GM18508 (cell line): ENCODE measurements around the gene BPGM.
"Not testable (repeated sequence)": the region's sequence is repeated elsewhere in the genome, so short reads cannot be mapped to it uniquely, and the experiment has no call there.

Source experiments
- ATAC-seq: cut with Tn5 transposase; IDR thresholded peaks from one replicate; pipeline ENCODE4 v1.9.1; 2021; ENCODE audit warnings: moderate number of reproducible peaks; ENCODE audit not compliant: insufficient read depth, unreplicated experiment

The BPGM gene

DNA sequence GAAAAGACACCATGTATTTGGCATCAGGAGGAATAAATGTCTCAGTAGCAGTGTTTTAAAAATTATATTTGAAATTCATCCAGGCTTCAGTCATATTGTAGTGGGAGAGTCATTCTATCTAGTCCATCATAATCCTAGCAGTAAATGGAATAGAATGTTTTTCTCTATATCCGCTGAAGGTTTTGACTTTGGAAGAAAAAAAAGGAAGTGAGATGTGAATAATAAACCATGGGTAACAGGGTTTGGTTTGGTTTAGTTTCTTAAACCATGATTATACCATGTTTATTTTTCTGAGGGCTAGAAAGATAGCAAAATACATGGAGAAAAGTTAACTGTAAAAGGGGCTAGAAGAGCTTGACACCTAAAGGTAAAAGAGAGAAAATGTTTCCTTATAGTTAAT is 16.4 kb upstream of the BPGM start:
- no peak for ATAC-seq

GRCh38 chr7:134630893-134631292 is 15.8 kb upstream of the BPGM start:
- no peak for ATAC-seq

DNA sequence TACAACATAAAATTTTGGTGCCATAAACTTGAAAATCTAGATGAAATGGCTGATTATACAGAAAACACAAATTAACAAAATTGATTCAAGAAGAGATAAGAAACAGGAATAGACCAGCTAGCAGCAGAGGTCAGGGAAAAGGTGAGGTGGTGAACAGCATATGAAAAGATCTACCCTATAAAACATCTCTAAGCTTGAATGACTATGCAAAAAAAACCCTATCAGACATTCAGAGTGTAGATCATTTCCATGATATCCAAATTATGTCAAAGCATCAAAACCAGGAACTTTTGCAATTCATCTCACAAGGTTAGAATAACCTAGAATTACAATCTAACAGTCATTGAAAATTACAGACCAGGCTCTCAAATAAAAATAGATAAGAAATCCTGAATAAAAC is 14.6 kb upstream of the BPGM start:
- ATAC-seq: no peak

DNA sequence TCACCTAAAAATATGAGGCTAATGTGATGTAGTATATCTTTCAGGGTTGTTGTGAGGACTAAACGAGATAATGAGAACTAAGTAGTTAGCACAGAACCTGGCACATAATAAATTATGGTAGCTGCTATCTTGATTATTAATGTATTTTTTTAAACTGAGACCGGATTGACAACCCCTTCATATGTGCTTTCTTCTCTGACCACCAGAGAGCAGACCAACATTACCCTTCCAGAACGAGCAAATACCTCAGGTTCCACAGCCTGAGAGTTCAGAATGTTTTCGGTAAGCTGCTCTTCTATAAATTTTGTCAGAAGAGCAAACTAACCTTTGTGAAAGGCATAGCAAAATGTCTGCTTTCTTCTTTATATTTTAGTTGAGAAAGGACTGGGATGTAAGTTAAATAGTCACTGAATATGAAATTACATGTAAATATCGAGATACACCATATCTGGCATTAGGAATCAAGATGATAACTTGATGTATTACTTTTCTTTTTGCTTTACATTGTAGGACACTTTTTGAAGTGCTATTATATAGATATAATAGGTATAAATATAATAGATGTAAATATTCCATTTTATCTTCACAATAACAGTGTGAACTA is 13.6 kb upstream of the BPGM start:
- no peak for ATAC-seq

DNA sequence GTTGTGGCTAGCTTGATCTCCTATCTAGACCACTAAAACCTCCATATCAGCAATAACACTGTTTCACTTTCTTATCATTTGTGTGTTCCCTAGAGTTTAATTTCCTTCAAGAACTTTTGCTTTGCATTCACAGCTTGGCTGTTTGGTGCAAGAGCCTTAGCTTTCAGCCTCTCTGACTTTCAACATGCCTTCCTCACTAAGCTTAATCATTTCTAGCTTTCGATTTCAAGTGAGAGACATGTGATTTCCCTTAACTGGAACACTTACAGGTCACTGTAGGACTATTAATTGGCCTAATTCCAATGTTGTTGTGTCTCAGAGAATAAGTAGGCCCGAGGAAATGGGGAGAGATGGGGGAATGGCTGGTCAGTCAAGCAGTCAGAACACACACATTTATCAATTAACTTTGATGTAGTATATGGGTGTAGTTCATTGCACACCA is 10.6 kb upstream of the BPGM start:
- peak; percentile 81 for ATAC-seq

DNA sequence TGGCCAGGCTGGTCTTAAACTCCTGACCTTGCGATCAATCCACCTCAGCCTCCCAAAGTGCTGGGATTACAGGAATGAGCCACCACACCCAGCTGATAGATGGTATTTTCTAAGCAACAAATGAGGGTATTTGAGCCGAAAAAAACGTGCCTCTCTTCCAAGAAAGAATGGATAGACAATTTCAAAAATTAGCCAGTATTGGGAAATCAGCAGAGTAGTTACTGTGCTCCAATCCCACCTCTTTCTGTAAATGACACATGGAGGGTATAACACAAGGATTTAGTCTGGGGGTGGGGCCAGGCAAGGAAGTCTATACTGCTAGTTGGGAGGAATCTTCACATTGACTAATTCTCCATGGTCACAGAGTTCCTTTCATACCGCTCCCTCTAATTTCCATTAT is 9.2 kb upstream of the BPGM start:
- ATAC-seq: no peak

DNA sequence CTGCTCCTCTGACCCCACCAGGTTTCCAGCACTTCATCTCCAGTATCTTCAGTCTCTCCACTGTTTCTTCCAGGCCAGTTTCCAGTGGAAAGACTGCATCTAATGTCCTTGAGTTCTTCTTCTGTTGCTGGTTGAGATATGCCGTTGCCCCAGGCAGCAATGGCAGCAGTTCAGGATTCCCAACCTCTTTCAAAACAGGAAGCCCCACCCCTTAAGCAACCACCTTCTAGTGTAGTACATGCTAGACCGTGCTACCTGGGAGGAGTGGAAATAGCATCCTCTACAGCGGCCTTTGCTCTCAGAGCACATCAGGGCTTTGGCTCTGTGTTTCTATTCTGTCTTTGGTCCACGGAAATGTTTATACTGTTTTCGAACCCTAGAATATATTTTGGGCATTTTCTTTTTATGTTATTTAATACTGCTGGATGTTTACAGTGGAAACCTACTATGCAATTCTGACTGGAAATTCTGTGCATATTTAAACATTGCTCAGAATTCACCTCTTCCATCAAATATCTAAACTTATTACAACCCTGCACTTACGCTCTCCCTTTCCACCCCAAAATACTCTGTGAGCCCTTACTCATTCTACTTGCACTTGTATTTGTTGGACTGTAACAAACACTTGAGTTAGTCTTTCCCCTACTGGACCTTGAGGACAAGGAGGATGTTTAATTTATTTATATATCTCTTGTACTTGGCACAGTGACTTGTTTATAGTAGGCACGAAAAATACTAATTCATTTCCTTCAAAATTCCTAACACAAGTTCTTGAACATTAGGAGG is 8.5 kb upstream of the BPGM start:
- no peak for ATAC-seq

DNA sequence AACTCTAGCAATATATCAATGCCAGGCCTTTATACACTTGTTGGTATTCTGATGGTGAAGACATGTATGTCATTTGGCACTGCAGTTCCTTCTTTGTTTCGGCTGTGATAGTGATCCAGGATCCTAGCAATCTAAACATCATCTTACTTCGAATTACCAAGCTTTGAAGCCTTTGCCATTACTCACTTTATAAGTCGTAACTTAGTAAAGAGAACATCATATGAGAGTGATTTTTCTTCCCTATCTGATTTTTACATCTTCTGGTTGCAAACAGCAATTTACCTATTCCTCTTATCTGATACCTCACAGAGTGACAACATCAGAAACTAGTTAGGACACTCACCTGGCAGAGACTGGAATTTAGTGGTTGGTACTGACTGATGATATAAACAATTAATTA is 7.6 kb upstream of the BPGM start:
- no peak for ATAC-seq

DNA sequence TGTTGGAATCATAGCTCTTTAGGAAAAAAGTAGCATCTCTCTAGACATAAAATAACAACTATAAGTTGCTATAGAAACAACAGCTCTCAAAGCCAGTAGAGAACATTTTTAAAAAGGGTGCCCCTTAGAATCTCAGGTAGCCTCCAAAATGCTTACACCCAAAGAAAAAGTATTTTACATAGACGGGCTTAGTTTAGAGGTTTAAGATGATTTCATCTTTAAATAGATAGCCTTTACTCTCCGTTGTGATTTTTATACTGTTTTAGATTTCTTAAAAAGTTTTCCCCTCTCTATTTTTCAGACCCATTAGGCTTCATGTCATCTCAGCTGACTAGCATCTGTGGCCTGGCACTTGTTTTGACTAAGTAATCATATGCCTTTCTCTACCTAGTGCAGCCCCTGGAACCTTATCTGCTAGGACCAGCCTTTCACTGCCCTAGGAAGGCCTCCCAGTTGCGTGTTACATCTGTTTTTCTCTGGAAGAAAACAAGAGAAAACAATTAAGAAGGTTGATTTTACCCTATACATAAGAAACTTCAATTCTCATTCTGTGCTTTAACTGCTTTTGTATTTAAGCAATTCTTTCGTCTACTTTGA is 6.9 kb upstream of the BPGM start:
- ATAC-seq: no peak

GRCh38 chr7:134640842-134641715 is 5.6 kb upstream of the BPGM start:
- no peak for ATAC-seq

GRCh38 chr7:134641981-134642380 is 4.7 kb upstream of the BPGM start:
- not testable (repeated sequence) for ATAC-seq

GRCh38 chr7:134643131-134643530 is 3.5 kb upstream of the BPGM start:
- ATAC-seq: no peak

DNA sequence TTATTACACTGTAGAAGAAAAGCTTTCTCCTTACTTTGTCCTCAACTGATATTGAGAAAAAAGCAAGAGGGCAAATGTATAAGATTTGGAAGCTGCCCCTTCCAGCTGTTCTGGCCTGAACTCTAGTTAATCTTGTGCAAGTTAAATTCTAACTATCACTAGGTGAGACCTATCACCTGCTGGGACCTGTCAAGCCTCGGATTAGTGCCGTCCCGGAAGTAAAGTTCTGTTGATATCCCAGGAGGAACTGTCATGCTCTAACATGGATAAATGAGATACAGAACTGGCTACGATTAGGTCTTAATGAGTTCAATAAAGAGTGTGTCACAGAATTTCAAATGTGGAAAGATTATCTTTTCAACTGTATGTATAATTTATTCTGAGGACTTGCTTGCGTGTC is 1.2 kb upstream of the BPGM start:
- ATAC-seq: no peak

DNA sequence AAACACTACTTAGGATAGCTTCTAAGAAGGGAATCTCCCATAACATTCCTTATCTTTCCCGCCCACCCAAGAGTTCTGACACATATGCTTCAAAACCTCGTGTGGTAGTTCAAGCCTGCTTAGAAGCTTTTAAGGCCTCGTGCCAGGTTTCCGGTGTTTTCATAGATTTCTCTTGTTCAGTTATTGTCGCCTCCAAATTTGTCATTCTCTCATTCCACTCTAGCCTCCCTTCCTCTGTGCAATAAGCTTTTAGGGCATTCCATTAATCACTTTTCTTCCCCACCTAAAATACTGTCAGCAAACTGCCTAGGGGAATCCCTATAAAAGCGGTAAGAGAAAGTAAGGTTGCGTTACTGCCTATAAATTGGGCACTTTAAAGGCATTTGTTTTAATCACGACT is 718 bp upstream of the BPGM start:
- ATAC-seq: no peak

DNA sequence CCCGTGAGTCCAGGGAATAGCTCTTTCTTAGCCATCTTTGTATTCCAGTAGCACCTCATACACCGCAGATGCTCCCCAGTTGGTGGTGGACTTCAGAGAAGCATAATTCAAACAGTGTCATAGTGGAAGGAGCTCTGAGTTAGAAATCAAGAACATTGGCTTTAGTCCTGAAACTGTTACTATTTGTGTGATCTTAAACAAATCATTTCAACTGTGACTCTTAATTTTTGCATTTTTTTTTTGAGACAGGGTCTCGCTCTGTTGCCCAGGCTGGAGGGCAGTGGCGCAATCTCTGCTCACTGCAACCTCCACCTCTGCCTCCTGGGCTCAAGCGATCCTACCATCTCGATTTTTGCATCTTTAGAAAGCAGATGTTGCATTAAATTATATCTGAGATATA is 1.8 kb downstream of the BPGM start:
- no peak for ATAC-seq

- no peak for ATAC-seq
Observed at GRCh38 chr7:134649226-134649775, 2.6 kb downstream of the BPGM start.

DNA sequence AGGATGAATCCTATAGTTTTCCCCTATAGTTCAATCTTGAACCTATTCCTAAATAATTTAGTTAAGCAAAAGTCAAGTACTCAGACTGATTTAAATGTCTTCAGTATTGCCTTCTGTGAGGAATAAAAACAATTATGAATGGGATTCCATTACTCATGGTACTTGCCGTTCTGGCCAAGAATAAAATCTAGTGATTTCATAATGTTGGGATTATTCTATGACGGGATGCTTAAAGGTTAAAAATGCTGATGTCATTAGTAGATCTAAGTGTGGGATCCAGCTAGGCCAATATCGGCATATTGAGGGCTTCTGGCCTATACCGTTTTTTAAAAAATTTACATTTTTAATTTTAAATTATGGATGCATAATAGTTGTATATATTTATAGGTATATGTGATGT is 5.3 kb downstream of the BPGM start:
- ATAC-seq: no peak

DNA sequence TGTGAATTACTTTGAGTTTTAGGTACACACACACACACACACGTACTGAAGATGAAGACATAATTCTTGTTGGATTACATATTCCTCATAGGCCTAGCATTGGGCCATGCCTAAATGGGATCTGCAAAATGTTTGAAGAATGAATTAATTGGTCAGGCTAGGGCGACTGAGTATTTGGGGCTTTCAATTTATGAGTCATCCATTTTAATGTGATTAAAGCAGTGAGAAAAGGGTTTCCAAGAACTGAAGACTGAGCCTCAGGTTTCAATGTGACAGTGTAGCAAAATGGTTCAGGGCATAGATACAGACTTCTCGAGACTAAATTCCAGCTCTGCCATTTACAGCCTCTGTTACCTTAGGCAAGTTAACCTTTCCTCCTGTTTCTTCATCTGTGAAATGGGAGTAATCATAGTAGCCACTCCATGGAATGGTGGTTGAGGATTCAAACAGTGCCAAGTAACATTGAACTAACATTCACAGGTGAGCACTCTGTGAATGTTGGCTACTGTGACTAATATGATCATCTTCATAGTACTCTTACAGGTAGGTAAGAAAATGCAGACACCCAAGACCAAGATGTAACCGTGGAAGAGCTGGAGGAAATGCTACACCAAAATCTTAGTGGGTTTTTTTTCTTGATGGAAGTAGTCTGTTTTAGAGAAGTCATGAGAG is 7.6 kb downstream of the BPGM start:
- ATAC-seq: no peak

GRCh38 chr7:134657526-134657925 is 10.9 kb downstream of the BPGM start:
- ATAC-seq: no peak

DNA sequence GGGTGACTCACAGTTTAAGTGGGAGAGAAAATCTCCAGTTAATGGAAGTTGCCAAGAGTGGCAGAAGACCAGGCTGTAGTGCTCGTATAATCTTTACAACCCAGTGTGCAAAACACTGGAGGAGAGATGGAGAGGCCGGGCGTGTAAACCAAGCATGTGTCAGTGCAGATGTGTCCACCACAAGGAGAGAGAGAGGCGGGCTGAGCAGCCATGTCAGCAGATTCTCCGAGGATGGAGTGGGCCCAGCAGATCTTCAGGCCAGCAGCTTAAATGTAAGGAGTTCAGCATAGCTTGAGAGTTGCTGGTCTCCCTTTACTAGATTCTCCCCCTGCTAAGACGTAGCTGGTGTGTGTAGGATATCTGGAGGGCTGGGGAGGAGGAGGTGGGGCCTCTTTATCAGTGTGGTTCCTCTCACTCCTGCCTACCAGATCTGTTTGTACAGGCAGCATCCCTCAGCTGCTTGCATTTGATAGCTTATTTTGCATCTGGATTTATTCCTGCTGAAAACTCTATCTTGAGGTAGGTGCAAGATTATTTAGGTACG is 13.7 kb downstream of the BPGM start:
- no peak for ATAC-seq
